Activated CD4-positive, alpha-beta memory T cell treated with anti-CD3 and anti-CD28 coated beads, Interleukin-2, amount 10 ng/mL, durations not matched to agents 7 days and 5 days (primary cell): ENCODE results near the gene KDM4B. TPM values are rescaled to one million over a fixed set of nuclear protein-coding genes. Genes with fewer than 3 reads are reported as not detected.

ENCODE experiments used
- CTCF ChIA-PET: fragments of 350-600 bp; sonication (Branson Sonifier 250); formaldehyde crosslinking; loops from one replicate; lab custom pipeline; 2021; ENCODE audit warnings: antibody characterized with exemption, inconsistent platforms; lab: Charles Lee
- POLR2A ChIA-PET: fragments of 350-600 bp; sonication (Branson Sonifier 250); formaldehyde crosslinking; loops from one replicate; lab custom pipeline; 2021; ENCODE audit warnings: antibody characterized with exemption; lab: Charles Lee
- DNase-seq: peaks from one replicate; pipeline ENCODE4 v3.0.0-alpha.2; 2020
- H3K27ac Mint-ChIP-seq: one replicate; pipeline ENCODE4 v1.8.0; 2021; ENCODE audit warnings: mild to moderate bottlenecking, mixed read lengths
- H3K27me3 Mint-ChIP-seq: one replicate; pipeline ENCODE4 v1.8.0; 2021; ENCODE audit warnings: mixed read lengths
- H3K36me3 Mint-ChIP-seq: one replicate; pipeline ENCODE4 v1.8.0; 2021; ENCODE audit warnings: low read depth, mixed read lengths
- H3K4me1 Mint-ChIP-seq: one replicate; pipeline ENCODE4 v1.8.0; 2021; ENCODE audit warnings: mixed read lengths
- H3K4me3 Mint-ChIP-seq: one replicate; pipeline ENCODE4 v1.8.0; 2021; ENCODE audit warnings: mild to moderate bottlenecking, mixed read lengths
- H3K9me3 Mint-ChIP-seq: one replicate; pipeline ENCODE4 v1.8.0; 2021; ENCODE audit warnings: mixed read lengths
- total RNA-seq, 2 experiments: library from RNA; stranded (reverse); gene quantifications; one replicate each; pipeline ENCODE4 v1.2.3, GENCODE V29; 2021

The KDM4B gene
- total RNA-seq, 2 experiments from 2014 or later = 46.3 to 50.9 TPM

- peaks cover 11% of the 10 kb centered on the region for H3K4me1 Mint-ChIP-seq
- no peak overlapping the region for H3K27ac Mint-ChIP-seq
- H3K27me3 Mint-ChIP-seq = no peaks in the 10 kb centered on the region
- no peaks in the 10 kb centered on the region for H3K36me3 Mint-ChIP-seq
- H3K4me3 Mint-ChIP-seq = no peak overlapping the region
- no peak for DNase-seq
- CTCF ChIA-PET = interaction anchor here (1.6 kb wide), 1 partner anchor 23 kb away, joined by 3 read pairs; no protein-coding TSS in a partner anchor
- POLR2A ChIA-PET = no interaction called here
- H3K9me3 Mint-ChIP-seq = no peaks in the 10 kb centered on the region
Observed at GRCh38 chr19:5071579-5071978, 102.7 kb downstream of the KDM4B start.

GRCh38 chr19:5072115-5072514 is 103.2 kb downstream of the KDM4B start:
- Mint-ChIP-seq H3K27ac (no peak overlapping the region), H3K27me3 (no peaks in the 10 kb centered on the region), H3K4me1 (peaks cover 14% of the 10 kb centered on the region), H3K9me3 (no peaks in the 10 kb centered on the region), H3K4me3 (no peak overlapping the region), H3K36me3 (no peaks in the 10 kb centered on the region)
- CTCF ChIA-PET = interaction anchor here (1.6 kb wide), 1 partner anchor 24 kb away, joined by 3 read pairs; no protein-coding TSS in a partner anchor
- DNase-seq = no peak
- POLR2A ChIA-PET = no interaction called here

- H3K36me3 Mint-ChIP-seq = no peaks in the 10 kb centered on the region
- no peak overlapping the region for H3K27ac Mint-ChIP-seq
- POLR2A ChIA-PET = interaction anchor here (0.6 kb wide), 1 partner anchor 35 kb away, joined by 3 read pairs; no protein-coding TSS in a partner anchor
- no peaks in the 10 kb centered on the region for H3K9me3 Mint-ChIP-seq
- CTCF ChIA-PET = no interaction called here
- H3K4me1 Mint-ChIP-seq = peaks cover 19% of the 10 kb centered on the region
- DNase-seq = no peak
- H3K27me3 Mint-ChIP-seq = no peaks in the 10 kb centered on the region
- H3K4me3 Mint-ChIP-seq = no peak overlapping the region
Observed at GRCh38 chr19:5073153-5073844, 104.4 kb downstream of the KDM4B start.

GRCh38 chr19:5074407-5074806 is 105.5 kb downstream of the KDM4B start:
- POLR2A ChIA-PET = no interaction called here
- Mint-ChIP-seq H3K27ac (no peak overlapping the region), H3K9me3 (no peaks in the 10 kb centered on the region), H3K4me3 (no peak overlapping the region), H3K27me3 (no peaks in the 10 kb centered on the region), H3K36me3 (no peaks in the 10 kb centered on the region), H3K4me1 (peaks cover 20% of the 10 kb centered on the region)
- CTCF ChIA-PET = no interaction called here
- DNase-seq = no peak

GRCh38 chr19:5074830-5075394 is 106.0 kb downstream of the KDM4B start:
- H3K36me3 Mint-ChIP-seq = no peaks in the 10 kb centered on the region
- no peak overlapping the region for H3K4me3 Mint-ChIP-seq
- H3K9me3 Mint-ChIP-seq = no peaks in the 10 kb centered on the region
- DNase-seq = no peak
- peaks cover 20% of the 10 kb centered on the region for H3K4me1 Mint-ChIP-seq
- no peaks in the 10 kb centered on the region for H3K27me3 Mint-ChIP-seq
- ChIA-PET POLR2A (no interaction called here), CTCF (no interaction called here)
- no peak overlapping the region for H3K27ac Mint-ChIP-seq

- POLR2A ChIA-PET = no interaction called here
Observed at GRCh38 chr19:5075597-5075996, 106.7 kb downstream of the KDM4B start.

GRCh38 chr19:5076440-5077208 is 107.7 kb downstream of the KDM4B start:
- H3K4me3 Mint-ChIP-seq = no peak overlapping the region
- ChIA-PET POLR2A (no interaction called here), CTCF (no interaction called here)

More at GRCh38 chr19:5075597-5075996, 106.7 kb downstream of the KDM4B start:
- Mint-ChIP-seq H3K36me3 (no peaks in the 10 kb centered on the region), H3K4me1 (peaks cover 20% of the 10 kb centered on the region), H3K27ac (no peak overlapping the region), H3K27me3 (no peaks in the 10 kb centered on the region), H3K4me3 (no peak overlapping the region), H3K9me3 (no peaks in the 10 kb centered on the region)
- CTCF ChIA-PET = no interaction called here
- no peak for DNase-seq

GRCh38 chr19:5077209-5077515 is 108.2 kb downstream of the KDM4B start:
- Mint-ChIP-seq H3K9me3 (no peaks in the 10 kb centered on the region), H3K36me3 (peaks cover under 1% of the 10 kb centered on the region), H3K27ac (no peak overlapping the region), H3K27me3 (no peaks in the 10 kb centered on the region), H3K4me1 (peaks cover 20% of the 10 kb centered on the region), H3K4me3 (no peak overlapping the region)
- ChIA-PET POLR2A (no interaction called here), CTCF (no interaction called here)
- DNase-seq = no peak

More at GRCh38 chr19:5076440-5077208, 107.7 kb downstream of the KDM4B start:
- Mint-ChIP-seq H3K36me3 (no peaks in the 10 kb centered on the region), H3K9me3 (no peaks in the 10 kb centered on the region), H3K27me3 (no peaks in the 10 kb centered on the region), H3K27ac (no peak overlapping the region), H3K4me1 (peaks cover 20% of the 10 kb centered on the region)
- DNase-seq = no peak

- ChIA-PET POLR2A (no interaction called here), CTCF (no interaction called here)
- H3K27me3 Mint-ChIP-seq = no peaks in the 10 kb centered on the region
- no peak for DNase-seq
- H3K9me3 Mint-ChIP-seq = no peaks in the 10 kb centered on the region
- H3K4me3 Mint-ChIP-seq = no peak overlapping the region
- peaks cover 20% of the 10 kb centered on the region for H3K4me1 Mint-ChIP-seq
- peaks cover 2% of the 10 kb centered on the region for H3K36me3 Mint-ChIP-seq
- H3K27ac Mint-ChIP-seq = no peak overlapping the region
Observed at GRCh38 chr19:5078182-5078581, 109.3 kb downstream of the KDM4B start.

GRCh38 chr19:5078666-5079065 is 109.8 kb downstream of the KDM4B start:
- Mint-ChIP-seq H3K4me3 (no peak overlapping the region), H3K36me3 (peaks cover 2% of the 10 kb centered on the region), H3K27ac (no peak overlapping the region), H3K9me3 (no peaks in the 10 kb centered on the region), H3K27me3 (no peaks in the 10 kb centered on the region), H3K4me1 (peaks cover 20% of the 10 kb centered on the region)
- CTCF ChIA-PET = no interaction called here
- POLR2A ChIA-PET = no interaction called here
- no peak for DNase-seq

- H3K9me3 Mint-ChIP-seq = no peaks in the 10 kb centered on the region
- no peak overlapping the region for H3K27ac Mint-ChIP-seq
- no peak overlapping the region for H3K4me3 Mint-ChIP-seq
- H3K4me1 Mint-ChIP-seq = peaks cover 17% of the 10 kb centered on the region
- ChIA-PET CTCF (no interaction called here), POLR2A (no interaction called here)
- H3K27me3 Mint-ChIP-seq = no peaks in the 10 kb centered on the region
- peaks cover 2% of the 10 kb centered on the region for H3K36me3 Mint-ChIP-seq
- DNase-seq = no peak
Observed at GRCh38 chr19:5079071-5079774, 110.3 kb downstream of the KDM4B start.

GRCh38 chr19:5080030-5080654 is 111.2 kb downstream of the KDM4B start:
- H3K9me3 Mint-ChIP-seq = no peaks in the 10 kb centered on the region
- ChIA-PET CTCF (no interaction called here), POLR2A (no interaction called here)
- H3K36me3 Mint-ChIP-seq = peaks cover 2% of the 10 kb centered on the region
- DNase-seq = no peak
- H3K4me3 Mint-ChIP-seq = no peak overlapping the region
- H3K27me3 Mint-ChIP-seq = no peaks in the 10 kb centered on the region
- H3K27ac Mint-ChIP-seq = no peak overlapping the region
- peaks cover 15% of the 10 kb centered on the region for H3K4me1 Mint-ChIP-seq

GRCh38 chr19:5080809-5081208 is 111.9 kb downstream of the KDM4B start:
- ChIA-PET CTCF (no interaction called here), POLR2A (no interaction called here)
- H3K9me3 Mint-ChIP-seq = no peaks in the 10 kb centered on the region
- H3K4me1 Mint-ChIP-seq = peaks cover 10% of the 10 kb centered on the region
- H3K27me3 Mint-ChIP-seq = no peaks in the 10 kb centered on the region
- DNase-seq = no peak
- no peak overlapping the region for H3K4me3 Mint-ChIP-seq
- no peak overlapping the region for H3K27ac Mint-ChIP-seq
- H3K36me3 Mint-ChIP-seq = peaks cover 2% of the 10 kb centered on the region
